ENCODE data around the gene EPHB1. TPM values are rescaled to one million over a fixed set of nuclear protein-coding genes. Genes with fewer than 3 reads are reported as not detected.

Gene EPHB1
- total and polyA plus RNA-seq, 8 donors: 0.02 to 1.4 (median 0.43) TPM

GRCh38 chr3:134956395-134956794, 161.3 kb downstream of the EPHB1 start:
- WGBS, 2 donors: 80 to 83% methylated on average over 2 of the region's 2 CpGs
- intact Hi-C loops (cut with DNase I): no loop called here
- no peak for DNase-seq
- no peak overlapping the region for H3K27ac ChIP-seq
- no peak overlapping the region for H3K4me3 ChIP-seq
- H3K27me3 ChIP-seq: no peaks in the 10 kb centered on the region
- H3K9me3 ChIP-seq: no peaks in the 10 kb centered on the region
- H3K4me1 ChIP-seq: no peaks in the 10 kb centered on the region
- no peak for ATAC-seq
- no peak for FAIRE-seq
- no peaks in the 10 kb centered on the region for H3K36me3 ChIP-seq
- TF ChIP-seq, protein P1, sequence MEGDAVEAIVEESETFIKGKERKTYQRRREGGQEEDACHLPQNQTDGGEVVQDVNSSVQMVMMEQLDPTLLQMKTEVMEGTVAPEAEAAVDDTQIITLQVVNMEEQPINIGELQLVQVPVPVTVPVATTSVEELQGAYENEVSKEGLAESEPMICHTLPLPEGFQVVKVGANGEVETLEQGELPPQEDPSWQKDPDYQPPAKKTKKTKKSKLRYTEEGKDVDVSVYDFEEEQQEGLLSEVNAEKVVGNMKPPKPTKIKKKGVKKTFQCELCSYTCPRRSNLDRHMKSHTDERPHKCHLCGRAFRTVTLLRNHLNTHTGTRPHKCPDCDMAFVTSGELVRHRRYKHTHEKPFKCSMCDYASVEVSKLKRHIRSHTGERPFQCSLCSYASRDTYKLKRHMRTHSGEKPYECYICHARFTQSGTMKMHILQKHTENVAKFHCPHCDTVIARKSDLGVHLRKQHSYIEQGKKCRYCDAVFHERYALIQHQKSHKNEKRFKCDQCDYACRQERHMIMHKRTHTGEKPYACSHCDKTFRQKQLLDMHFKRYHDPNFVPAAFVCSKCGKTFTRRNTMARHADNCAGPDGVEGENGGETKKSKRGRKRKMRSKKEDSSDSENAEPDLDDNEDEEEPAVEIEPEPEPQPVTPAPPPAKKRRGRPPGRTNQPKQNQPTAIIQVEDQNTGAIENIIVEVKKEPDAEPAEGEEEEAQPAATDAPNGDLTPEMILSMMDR (IDR thresholded peaks at IDR 0.05): no peak

DNA sequence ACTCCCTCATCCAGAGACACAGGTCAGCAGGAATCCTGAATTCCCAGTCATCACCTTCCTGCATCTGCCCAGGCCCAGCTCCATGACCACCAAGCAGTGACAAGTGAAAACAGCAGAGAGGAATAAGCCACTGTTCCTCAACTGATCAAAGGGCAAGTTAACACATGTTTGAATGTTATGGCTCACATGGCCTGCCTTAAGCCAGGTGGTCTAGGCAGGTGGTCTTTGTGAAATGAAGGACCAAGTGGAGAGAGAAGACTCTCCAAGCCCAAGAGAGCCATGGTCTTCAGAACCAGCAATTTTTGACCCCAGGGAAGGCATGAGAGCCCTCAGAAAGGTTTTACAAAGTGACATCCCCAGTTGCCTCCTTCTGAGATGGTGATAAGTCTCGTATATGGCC, 161.8 kb downstream of the EPHB1 start:
- DNase-seq (no peak), ATAC-seq (no peak), FAIRE-seq (no peak)
- Histone ChIP-seq H3K27ac (no peak overlapping the region), H3K4me3 (no peak overlapping the region), H3K9me3 (no peaks in the 10 kb centered on the region), H3K4me1 (no peaks in the 10 kb centered on the region), H3K36me3 (no peaks in the 10 kb centered on the region), H3K27me3 (no peaks in the 10 kb centered on the region)
- 0 to 81% methylated on average over 1 of the region's 1 CpG for WGBS, 2 donors
- intact Hi-C loops (cut with DNase I): no loop called here
- TF ChIP-seq, protein P1 (IDR thresholded peaks at IDR 0.05): no peak

- intact Hi-C loops (cut with DNase I): no loop called here
- no peaks in the 10 kb centered on the region for H3K27me3 ChIP-seq
- H3K27ac ChIP-seq: no peak overlapping the region
- no peaks in the 10 kb centered on the region for H3K9me3 ChIP-seq
- ATAC-seq (no peak), FAIRE-seq (no peak), DNase-seq (no peak)
- TF ChIP-seq, protein P1 (IDR thresholded peaks at IDR 0.05): no peak
- no peaks in the 10 kb centered on the region for H3K4me1 ChIP-seq
- H3K36me3 ChIP-seq: no peaks in the 10 kb centered on the region
- H3K4me3 ChIP-seq: no peak overlapping the region
Observed at GRCh38 chr3:134959516-134959915, 164.5 kb downstream of the EPHB1 start.

- H3K27ac ChIP-seq: no peak overlapping the region
- FAIRE-seq: no peak
Observed at GRCh38 chr3:134964226-134964625, 169.2 kb downstream of the EPHB1 start.

DNA sequence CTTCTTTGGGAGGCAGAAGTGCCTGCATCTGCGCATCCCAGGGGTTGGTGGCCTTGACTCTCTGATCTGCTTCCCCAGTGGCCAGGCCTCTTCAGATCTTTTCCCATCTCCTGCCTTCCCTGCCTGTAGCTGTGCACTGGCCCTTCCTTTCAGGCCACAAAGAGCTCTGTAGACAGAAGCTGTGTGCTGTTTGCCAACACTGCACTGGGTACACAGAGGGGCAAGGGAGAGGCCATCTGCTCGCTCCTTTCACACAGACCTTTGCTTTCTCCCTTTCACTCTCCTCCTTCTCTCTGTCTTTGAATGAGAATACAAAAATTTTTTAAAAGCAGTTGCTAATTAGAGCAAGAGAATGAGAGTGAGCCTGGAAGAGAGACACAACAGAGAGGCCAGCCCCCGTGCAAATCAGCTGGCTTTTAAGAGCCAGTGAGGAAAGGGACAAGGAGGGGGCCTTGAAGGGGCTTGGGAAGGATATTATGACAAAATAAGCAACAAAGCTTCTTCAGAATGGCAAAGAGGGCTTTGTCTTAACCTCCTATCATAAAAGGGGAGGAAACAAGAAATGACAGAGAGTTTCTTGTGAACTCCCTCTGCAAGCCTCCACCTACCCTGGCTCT, 170.9 kb downstream of the EPHB1 start:
- Histone ChIP-seq H3K9me3 (no peaks in the 10 kb centered on the region), H3K27ac (no peak overlapping the region), H3K4me3 (no peak overlapping the region), H3K36me3 (no peaks in the 10 kb centered on the region), H3K27me3 (no peaks in the 10 kb centered on the region), H3K4me1 (no peaks in the 10 kb centered on the region)
- ATAC-seq (peak in 3 of 4 donors; percentile 22 to 62 (median 62)), FAIRE-seq (no peak), DNase-seq (no peak)
- TF ChIP-seq, protein P1 (IDR thresholded peaks at IDR 0.05): no peak
- intact Hi-C loops (cut with DNase I): no loop called here
- WGBS, 2 donors: 67 to 73% methylated on average over 3 of the region's 3 CpGs

More at GRCh38 chr3:134964226-134964625, 169.2 kb downstream of the EPHB1 start:
- Histone ChIP-seq H3K9me3 (no peaks in the 10 kb centered on the region), H3K27me3 (no peaks in the 10 kb centered on the region), H3K4me3 (no peak overlapping the region), H3K36me3 (no peaks in the 10 kb centered on the region), H3K4me1 (no peaks in the 10 kb centered on the region)
- DNase-seq (no peak), ATAC-seq (no peak)
- intact Hi-C loops (cut with DNase I): no loop called here
- TF ChIP-seq, protein P1 (IDR thresholded peaks at IDR 0.05): no peak
- WGBS, 2 donors: 69 to 71% methylated on average over 5 of the region's 5 CpGs
